H1 (cell line): Measurements from ENCODE around the gene ZNF211. TPM values are rescaled to one million over a fixed set of nuclear protein-coding genes. Genes with fewer than 3 reads are reported as not detected.

Experiments used
- CHD7 ChIP-seq: fragments of 300-600 bp; sonication (generic); IDR thresholded peaks from 2 replicates; pipeline ENCODE4 v1.7.1; 2012; ENCODE audit warnings: low read length, moderate library complexity, mild to moderate bottlenecking, inconsistent platforms; ENCODE audit not compliant: insufficient replicate concordance
- CREB1 ChIP-seq: IDR thresholded peaks from 2 replicates; pipeline ENCODE4 v1.6.1; 2012; ENCODE audit warnings: inconsistent platforms
- HDAC6 ChIP-seq: IDR thresholded peaks from one replicate; pipeline ENCODE4 v1.7.1; 2012; ENCODE audit warnings: low read depth, mild to moderate bottlenecking, inconsistent platforms, low read length, moderate library complexity
- MAFK ChIP-seq: IDR thresholded peaks from 2 replicates; pipeline ENCODE4 v1.6.1; 2012; ENCODE audit warnings: low read depth, mild to moderate bottlenecking, improper control_type of control experiment, low read length
- SAP30 ChIP-seq: fragments of 300-600 bp; sonication (generic); IDR thresholded peaks from 2 replicates; pipeline ENCODE4 v1.7.1; 2012; ENCODE audit warnings: low read length, moderate library complexity, mild to moderate bottlenecking, inconsistent platforms; ENCODE audit not compliant: insufficient read depth, insufficient replicate concordance
- SUZ12 ChIP-seq: fragments of 200-600 bp; sonication (generic); IDR thresholded peaks from 2 replicates; pipeline ENCODE4 v1.6.1; 2012; ENCODE audit warnings: mild to moderate bottlenecking, inconsistent platforms, low read length, moderate library complexity, mixed read lengths
- TAF1 ChIP-seq: IDR thresholded peaks from 2 replicates; pipeline ENCODE4 v1.6.1; 2011; ENCODE audit warnings: mild to moderate bottlenecking, low read depth, low read length
- TBP ChIP-seq: IDR thresholded peaks from 2 replicates; pipeline ENCODE4 v1.6.1; 2011; ENCODE audit warnings: low read depth, low read length, improper control_type of control experiment
- polyA plus RNA-seq, 7 experiments: library from polyadenylated mRNA; depleted of rRNA in 3 of 7; stranded (reverse) in 5 of 7; unstranded in 2 of 7; fragments of >200 nt in 5 of 7; fragments of 200-250 nt in 2 of 7; gene quantifications; 1 replicate in 5 of 7; 2 replicates in 1 of 7; 4 replicates in 1 of 7; pipeline versions ENCODE4 v1.2.1 to v1.2.3, GENCODE V29; 2011 to 2013; ENCODE audit warnings: missing spikeins in 2 of 7, mixed read lengths in 2 of 7
- total RNA-seq: library from RNA; stranded (reverse); fragmentation: NEBNext Ultra II Directional; extraction: Animal tissue kit (Norgen Biotek cat#: 25700); gene quantifications from 2 replicates; pipeline ENCODE4 v1.2.1, GENCODE V29; 2021

Gene ZNF211
- total and polyA plus RNA-seq, 2 of the 8 experiments (the other 6 are each of a cell fraction or from before 2014, with no cell fraction given), result 7.5 to 15.7 TPM

GRCh38 chr19:57689750-57690149 lies 56.8 kb downstream of the ZNF211 start (continued):
- no peak for TF ChIP-seq CHD7
- no peak for TF ChIP-seq MAFK
- TF ChIP-seq TBP, result no peak
- no peak for TF ChIP-seq HDAC6
- TF ChIP-seq CREB1, result no peak
- TF ChIP-seq SUZ12, result no peak
- TF ChIP-seq TAF1, result no peak
- no peak for TF ChIP-seq SAP30
